C4-2B (cell line): Measurements from ENCODE around the gene P2RY12.

ENCODE experiments used
- ZFX ChIP-seq: fragments of 450-650 bp; IDR thresholded peaks from 2 replicates; pipeline ENCODE4 v1.6.1; 2017
- TF ChIP-seq, protein P1 (sequence below): fragments of 450-650 bp; conservative IDR thresholded peaks from 2 replicates; pipeline ENCODE4 v1.5.1; 2017; ENCODE audit warnings: mild to moderate bottlenecking

- TF ChIP-seq, protein P1, sequence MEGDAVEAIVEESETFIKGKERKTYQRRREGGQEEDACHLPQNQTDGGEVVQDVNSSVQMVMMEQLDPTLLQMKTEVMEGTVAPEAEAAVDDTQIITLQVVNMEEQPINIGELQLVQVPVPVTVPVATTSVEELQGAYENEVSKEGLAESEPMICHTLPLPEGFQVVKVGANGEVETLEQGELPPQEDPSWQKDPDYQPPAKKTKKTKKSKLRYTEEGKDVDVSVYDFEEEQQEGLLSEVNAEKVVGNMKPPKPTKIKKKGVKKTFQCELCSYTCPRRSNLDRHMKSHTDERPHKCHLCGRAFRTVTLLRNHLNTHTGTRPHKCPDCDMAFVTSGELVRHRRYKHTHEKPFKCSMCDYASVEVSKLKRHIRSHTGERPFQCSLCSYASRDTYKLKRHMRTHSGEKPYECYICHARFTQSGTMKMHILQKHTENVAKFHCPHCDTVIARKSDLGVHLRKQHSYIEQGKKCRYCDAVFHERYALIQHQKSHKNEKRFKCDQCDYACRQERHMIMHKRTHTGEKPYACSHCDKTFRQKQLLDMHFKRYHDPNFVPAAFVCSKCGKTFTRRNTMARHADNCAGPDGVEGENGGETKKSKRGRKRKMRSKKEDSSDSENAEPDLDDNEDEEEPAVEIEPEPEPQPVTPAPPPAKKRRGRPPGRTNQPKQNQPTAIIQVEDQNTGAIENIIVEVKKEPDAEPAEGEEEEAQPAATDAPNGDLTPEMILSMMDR = no peak
- no peak for TF ChIP-seq ZFX
Measured at GRCh38 chr3:151419806-151420205, 35.3 kb upstream of the P2RY12 start.
